HepG2 (cell line): ENCODE measurements around the gene HOMEZ. TPM values are rescaled to one million over a fixed set of nuclear protein-coding genes. Genes with fewer than 3 reads are reported as not detected.
A peak's percentile ranks its signal among the peaks of the same experiment; 100 is the strongest.

Source experiments
- ARHGAP35 ChIP-seq: sonication (generic); formaldehyde crosslinking; IDR thresholded peaks from 2 replicates; pipeline ENCODE4 v1.9.0; 2022; ENCODE audit warnings: mild to moderate bottlenecking, inconsistent platforms, moderate library complexity, missing genetic modification reagents, borderline replicate concordance
- CBX2 ChIP-seq, 2 experiments: fragments of 200-600 bp in 1 of 2; sonication (generic); formaldehyde crosslinking in 1 of 2; IDR thresholded peaks; 2 replicates each; pipeline versions ENCODE4 v1.7.0 to v1.8.1; 2018 to 2022; ENCODE audit warnings: low read depth in 2 of 2, low read length in 1 of 2, mild to moderate bottlenecking in 1 of 2, missing genetic modification reagents in 1 of 2
- CENPT ChIP-seq: sonication (generic); formaldehyde crosslinking; IDR thresholded peaks from 2 replicates; pipeline ENCODE4 v1.8.0; 2022; ENCODE audit warnings: low read depth, mild to moderate bottlenecking, moderate library complexity, missing genetic modification reagents
- CHCHD3 ChIP-seq: sonication (generic); formaldehyde crosslinking; IDR thresholded peaks from 2 replicates; pipeline ENCODE4 v1.8.0; 2022; ENCODE audit warnings: mild to moderate bottlenecking, missing genetic modification reagents, moderate library complexity
- FOXK2 ChIP-seq: fragments of 450-650 bp; IDR thresholded peaks from 2 replicates; pipeline ENCODE4 v1.6.1; 2016
- GFI1 ChIP-seq: sonication (generic); formaldehyde crosslinking; IDR thresholded peaks from 2 replicates; pipeline ENCODE4 v1.5.0; 2020; ENCODE audit warnings: missing genetic modification reagents, mild to moderate bottlenecking, borderline replicate concordance
- MYNN ChIP-seq: sonication (generic); formaldehyde crosslinking; IDR thresholded peaks from 2 replicates; pipeline ENCODE4 v1.4.0; 2020; ENCODE audit warnings: mild to moderate bottlenecking, low read depth, missing genetic modification reagents
- NR2C2 ChIP-seq: sonication (generic); formaldehyde crosslinking; IDR thresholded peaks from 2 replicates; pipeline ENCODE4 v1.4.0; 2020; ENCODE audit warnings: missing genetic modification reagents, mild to moderate bottlenecking, moderate library complexity, borderline replicate concordance
- SAP130 ChIP-seq: IDR thresholded peaks from 2 replicates; pipeline ENCODE4 v1.6.1; 2016; ENCODE audit warnings: low read depth
- SATB2 ChIP-seq: sonication (generic); formaldehyde crosslinking; IDR thresholded peaks from 2 replicates; pipeline ENCODE4 v1.5.0; 2020; ENCODE audit warnings: missing genetic modification reagents
- SMAD9 ChIP-seq: sonication (generic); formaldehyde crosslinking; IDR thresholded peaks from 2 replicates; pipeline ENCODE4 v1.5.1; 2020; ENCODE audit warnings: mild to moderate bottlenecking, missing genetic modification reagents
- SNAI1 ChIP-seq: sonication (generic); formaldehyde crosslinking; IDR thresholded peaks from 2 replicates; pipeline ENCODE4 v1.5.0; 2020; ENCODE audit warnings: mild to moderate bottlenecking, missing genetic modification reagents, borderline replicate concordance
- SOX6 ChIP-seq, 2 experiments: fragments of 450-650 bp in 1 of 2; sonication (generic) in 1 of 2; formaldehyde crosslinking in 1 of 2; IDR thresholded peaks; 2 replicates each; pipeline versions ENCODE4 v1.4.0 to v1.6.1; 2017 to 2020; ENCODE audit warnings: antibody characterized with exemption in 1 of 2, mild to moderate bottlenecking in 1 of 2, missing genetic modification reagents in 1 of 2
- U2AF1 ChIP-seq: fragments of 200-400 bp; formaldehyde crosslinking; optimal IDR thresholded peaks from 2 replicates; pipeline ENCODE3; 2017; ENCODE audit warnings: mild to moderate bottlenecking, low read depth, low read length
- ZNF274 ChIP-seq: sonication (generic); formaldehyde crosslinking; IDR thresholded peaks from 2 replicates; pipeline ENCODE4 v1.5.1; 2020; ENCODE audit warnings: mild to moderate bottlenecking, missing genetic modification reagents
- ZNF510 ChIP-seq: sonication (generic); formaldehyde crosslinking; IDR thresholded peaks from 2 replicates; pipeline ENCODE4 v1.4.0; 2020; ENCODE audit warnings: low read depth, mild to moderate bottlenecking, missing genetic modification reagents
- ZNF749 ChIP-seq: sonication (generic); formaldehyde crosslinking; IDR thresholded peaks from 2 replicates; pipeline ENCODE4 v1.8.0; 2022; ENCODE audit warnings: mild to moderate bottlenecking, missing genetic modification reagents, moderate library complexity, borderline replicate concordance
- ZNF891 ChIP-seq: sonication (generic); formaldehyde crosslinking; IDR thresholded peaks from 2 replicates; pipeline ENCODE4 v1.5.0; 2020; ENCODE audit warnings: mild to moderate bottlenecking, missing genetic modification reagents
- ZZZ3 ChIP-seq: sonication (generic); formaldehyde crosslinking; IDR thresholded peaks from 2 replicates; pipeline ENCODE4 v1.4.0; 2020; ENCODE audit warnings: missing genetic modification reagents, mild to moderate bottlenecking, borderline replicate concordance
- polyA plus RNA-seq, 8 experiments: library from polyadenylated mRNA; depleted of rRNA in 3 of 8; stranded (reverse) in 7 of 8; unstranded in 1 of 8; fragments of >200 nt; fragmentation: Illumina TruSeq in 4 of 8; extraction: Trizol in 4 of 8; gene quantifications; 2 replicates each; pipeline versions ENCODE4 v1.2.1 to v1.2.3, GENCODE V29; 2011 to 2016; ENCODE audit warnings: low read depth in 4 of 8, missing spikeins in 1 of 8, mixed read lengths in 1 of 8; ENCODE audit not compliant: insufficient read depth in 1 of 8
- total RNA-seq, 5 experiments: library from RNA; depleted of rRNA; stranded (reverse); fragments of >200 nt; fragmentation: Illumina TruSeq; extraction: Trizol; gene quantifications; 2 replicates each; pipeline ENCODE4 v1.2.3, GENCODE V29; 2016; ENCODE audit warnings: low read depth in 1 of 5
- TF ChIP-seq, protein P1 (sequence below): sonication (generic); formaldehyde crosslinking; IDR thresholded peaks from 2 replicates; pipeline ENCODE4 v1.4.0; 2020; ENCODE audit warnings: missing genetic modification reagents
- TF ChIP-seq, protein P2 (sequence below): sonication (generic); formaldehyde crosslinking; IDR thresholded peaks from 2 replicates; pipeline ENCODE4 v1.5.0; 2020; ENCODE audit warnings: mild to moderate bottlenecking, missing genetic modification reagents, moderate library complexity
- TF ChIP-seq, protein P3 (sequence below): sonication (generic); formaldehyde crosslinking; IDR thresholded peaks from 2 replicates; pipeline ENCODE4 v1.4.0; 2020; ENCODE audit warnings: mild to moderate bottlenecking, missing genetic modification reagents
- TF ChIP-seq, protein P4 (sequence below): sonication (generic); formaldehyde crosslinking; IDR thresholded peaks from 2 replicates; pipeline ENCODE4 v1.5.1; 2020; ENCODE audit warnings: missing genetic modification reagents, mild to moderate bottlenecking, borderline replicate concordance

Gene HOMEZ
- total and polyA plus RNA-seq, 2 of the 13 experiments (the other 11 are each of a cell fraction or from before 2014, with no cell fraction given): 14.5 to 31.8 TPM

DNA sequence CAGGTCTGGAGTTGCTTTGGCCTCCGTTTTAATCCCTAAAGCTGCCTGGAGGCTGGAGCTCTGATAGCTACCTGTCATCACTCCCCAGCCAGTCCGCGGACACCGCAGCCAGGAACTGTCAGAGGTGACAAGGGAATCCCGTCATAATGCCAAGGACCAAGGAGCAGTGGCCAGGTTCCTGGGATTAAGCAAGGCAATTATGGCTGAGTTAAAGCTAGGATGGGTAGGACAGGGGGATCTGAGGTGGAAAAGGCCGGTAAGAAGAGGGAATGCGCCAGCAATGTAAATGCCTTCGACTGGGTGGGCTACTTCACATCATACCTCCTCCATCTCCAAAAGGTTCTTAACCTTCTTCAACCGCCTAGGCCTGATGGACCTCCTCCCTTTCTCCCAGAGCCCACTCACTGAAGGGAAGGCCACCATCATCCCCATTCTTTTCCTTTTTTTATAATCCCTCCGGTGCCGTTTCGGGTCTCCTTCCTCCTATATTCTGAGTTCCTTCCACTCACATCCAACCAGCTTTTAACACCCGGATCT is 14.8 kb upstream of the HOMEZ start (continued):
- TF ChIP-seq SOX6 (IDR thresholded peaks at IDR 0.05) (no peak), SOX6 (CRISPR knock-in tag; IDR thresholded peaks at IDR 0.05) (no peak), ZZZ3 (CRISPR knock-in tag) (peak; percentile 75; the same call in 1 of the 2 replicates), ZNF891 (CRISPR knock-in tag) (peak; percentile 55; the same call in 1 of the 2 replicates), SNAI1 (CRISPR knock-in tag) (0 out of 2 replicates have a peak, but pooled peaks have one; percentile 6), FOXK2 (no peak), SATB2 (0 out of 2 replicates have a peak, but pooled peaks have one; percentile 10), GFI1 (CRISPR knock-in tag) (no peak), ZNF274 (CRISPR knock-in tag) (no peak; the same call in 1 of the 2 replicates), ZNF510 (CRISPR knock-in tag) (no peak), MYNN (CRISPR knock-in tag) (no peak), ARHGAP35 (CRISPR knock-in tag) (0 out of 2 replicates have a peak, but pooled peaks have one; percentile 70), CHCHD3 (peak; percentile 54; the same call in 1 of the 2 replicates), ZNF749 (CRISPR knock-in tag) (no peak), U2AF1 (peak; percentile 14), CBX2 (IDR thresholded peaks at IDR 0.05; ENCODE audit: low read depth, low read length) (no peak), CBX2 (CRISPR knock-in tag; IDR thresholded peaks at IDR 0.05; ENCODE audit: low read depth) (peak; percentile 12), NR2C2 (CRISPR knock-in tag) (no peak), SMAD9 (CRISPR knock-in tag) (peak; percentile 77; the same call in 1 of the 2 replicates), CENPT (CRISPR knock-in tag) (no peak), SAP130 (CRISPR knock-in tag) (peak; percentile 19; the same call in 1 of the 2 replicates)
- TF ChIP-seq, protein P1, sequence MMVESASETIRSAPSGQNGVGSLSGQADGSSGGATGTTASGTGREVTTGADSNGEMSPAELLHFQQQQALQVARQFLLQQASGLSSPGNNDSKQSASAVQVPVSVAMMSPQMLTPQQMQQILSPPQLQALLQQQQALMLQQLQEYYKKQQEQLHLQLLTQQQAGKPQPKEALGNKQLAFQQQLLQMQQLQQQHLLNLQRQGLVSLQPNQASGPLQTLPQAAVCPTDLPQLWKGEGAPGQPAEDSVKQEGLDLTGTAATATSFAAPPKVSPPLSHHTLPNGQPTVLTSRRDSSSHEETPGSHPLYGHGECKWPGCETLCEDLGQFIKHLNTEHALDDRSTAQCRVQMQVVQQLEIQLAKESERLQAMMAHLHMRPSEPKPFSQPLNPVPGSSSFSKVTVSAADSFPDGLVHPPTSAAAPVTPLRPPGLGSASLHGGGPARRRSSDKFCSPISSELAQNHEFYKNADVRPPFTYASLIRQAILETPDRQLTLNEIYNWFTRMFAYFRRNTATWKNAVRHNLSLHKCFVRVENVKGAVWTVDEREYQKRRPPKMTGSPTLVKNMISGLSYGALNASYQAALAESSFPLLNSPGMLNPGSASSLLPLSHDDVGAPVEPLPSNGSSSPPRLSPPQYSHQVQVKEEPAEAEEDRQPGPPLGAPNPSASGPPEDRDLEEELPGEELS (CRISPR knock-in tag): no peak
- TF ChIP-seq, protein P2, sequence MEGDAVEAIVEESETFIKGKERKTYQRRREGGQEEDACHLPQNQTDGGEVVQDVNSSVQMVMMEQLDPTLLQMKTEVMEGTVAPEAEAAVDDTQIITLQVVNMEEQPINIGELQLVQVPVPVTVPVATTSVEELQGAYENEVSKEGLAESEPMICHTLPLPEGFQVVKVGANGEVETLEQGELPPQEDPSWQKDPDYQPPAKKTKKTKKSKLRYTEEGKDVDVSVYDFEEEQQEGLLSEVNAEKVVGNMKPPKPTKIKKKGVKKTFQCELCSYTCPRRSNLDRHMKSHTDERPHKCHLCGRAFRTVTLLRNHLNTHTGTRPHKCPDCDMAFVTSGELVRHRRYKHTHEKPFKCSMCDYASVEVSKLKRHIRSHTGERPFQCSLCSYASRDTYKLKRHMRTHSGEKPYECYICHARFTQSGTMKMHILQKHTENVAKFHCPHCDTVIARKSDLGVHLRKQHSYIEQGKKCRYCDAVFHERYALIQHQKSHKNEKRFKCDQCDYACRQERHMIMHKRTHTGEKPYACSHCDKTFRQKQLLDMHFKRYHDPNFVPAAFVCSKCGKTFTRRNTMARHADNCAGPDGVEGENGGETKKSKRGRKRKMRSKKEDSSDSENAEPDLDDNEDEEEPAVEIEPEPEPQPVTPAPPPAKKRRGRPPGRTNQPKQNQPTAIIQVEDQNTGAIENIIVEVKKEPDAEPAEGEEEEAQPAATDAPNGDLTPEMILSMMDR (CRISPR knock-in tag): 0 out of 2 replicates have a peak, but pooled peaks have one; percentile 13
- TF ChIP-seq, protein P3, sequence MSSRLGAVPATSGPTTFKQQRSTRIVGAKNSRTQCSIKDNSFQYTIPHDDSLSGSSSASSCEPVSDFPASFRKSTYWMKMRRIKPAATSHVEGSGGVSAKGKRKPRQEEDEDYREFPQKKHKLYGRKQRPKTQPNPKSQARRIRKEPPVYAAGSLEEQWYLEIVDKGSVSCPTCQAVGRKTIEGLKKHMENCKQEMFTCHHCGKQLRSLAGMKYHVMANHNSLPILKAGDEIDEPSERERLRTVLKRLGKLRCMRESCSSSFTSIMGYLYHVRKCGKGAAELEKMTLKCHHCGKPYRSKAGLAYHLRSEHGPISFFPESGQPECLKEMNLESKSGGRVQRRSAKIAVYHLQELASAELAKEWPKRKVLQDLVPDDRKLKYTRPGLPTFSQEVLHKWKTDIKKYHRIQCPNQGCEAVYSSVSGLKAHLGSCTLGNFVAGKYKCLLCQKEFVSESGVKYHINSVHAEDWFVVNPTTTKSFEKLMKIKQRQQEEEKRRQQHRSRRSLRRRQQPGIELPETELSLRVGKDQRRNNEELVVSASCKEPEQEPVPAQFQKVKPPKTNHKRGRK (CRISPR knock-in tag): peak; percentile 0; the same call in 1 of the 2 replicates
- TF ChIP-seq, protein P4, sequence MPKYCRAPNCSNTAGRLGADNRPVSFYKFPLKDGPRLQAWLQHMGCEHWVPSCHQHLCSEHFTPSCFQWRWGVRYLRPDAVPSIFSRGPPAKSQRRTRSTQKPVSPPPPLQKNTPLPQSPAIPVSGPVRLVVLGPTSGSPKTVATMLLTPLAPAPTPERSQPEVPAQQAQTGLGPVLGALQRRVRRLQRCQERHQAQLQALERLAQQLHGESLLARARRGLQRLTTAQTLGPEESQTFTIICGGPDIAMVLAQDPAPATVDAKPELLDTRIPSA (CRISPR knock-in tag): no peak
